Activated CD8-positive, alpha-beta memory T cell treated with anti-CD3 and anti-CD28 coated beads for 4 hours (primary cell): ENCODE results near the gene NEO1.
A peak's percentile ranks its signal among the peaks of the same experiment; 100 is the strongest.

Source experiments
- DNase-seq, 2 donors: peaks; one replicate each; pipeline ENCODE4 v3.0.0-alpha.2; 2020; ENCODE audit warnings: low read depth in 2 of 2

Gene NEO1

DNA sequence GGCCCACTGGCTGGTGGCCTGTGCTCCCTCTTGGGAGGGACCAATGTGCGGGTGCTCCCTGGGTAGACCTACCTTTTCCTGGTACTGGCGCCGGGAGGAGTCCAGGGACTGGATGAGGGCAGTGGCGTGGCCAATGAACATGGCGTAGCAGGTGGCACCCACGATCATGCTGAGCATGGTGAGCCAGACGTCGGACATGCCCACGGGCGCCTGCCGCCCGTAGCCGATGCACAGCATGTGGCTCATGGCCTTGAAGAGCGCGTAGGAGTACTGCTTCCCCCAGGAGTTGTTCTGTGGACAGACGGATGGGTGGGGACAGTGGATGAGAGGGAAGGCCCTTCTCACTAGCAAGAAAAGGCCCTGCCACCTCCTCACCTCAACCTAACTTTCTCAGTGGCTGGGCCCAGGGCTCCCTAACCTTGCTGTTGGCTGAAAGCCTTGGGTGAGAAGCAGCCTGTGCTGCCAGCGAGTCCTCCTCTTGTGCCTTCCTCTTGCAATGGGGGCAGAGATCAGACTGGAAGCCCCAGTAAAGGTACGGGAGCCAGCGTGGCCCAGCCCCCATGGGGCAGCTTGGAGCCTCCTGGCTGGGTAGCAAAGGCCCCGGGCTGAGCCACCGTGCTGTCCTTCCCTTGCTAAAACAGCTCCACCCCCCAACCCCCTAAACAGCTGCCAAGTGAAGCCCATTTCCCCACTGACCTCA, 277.4 kb downstream of the NEO1 start:
- DNase-seq: no peak

DNA sequence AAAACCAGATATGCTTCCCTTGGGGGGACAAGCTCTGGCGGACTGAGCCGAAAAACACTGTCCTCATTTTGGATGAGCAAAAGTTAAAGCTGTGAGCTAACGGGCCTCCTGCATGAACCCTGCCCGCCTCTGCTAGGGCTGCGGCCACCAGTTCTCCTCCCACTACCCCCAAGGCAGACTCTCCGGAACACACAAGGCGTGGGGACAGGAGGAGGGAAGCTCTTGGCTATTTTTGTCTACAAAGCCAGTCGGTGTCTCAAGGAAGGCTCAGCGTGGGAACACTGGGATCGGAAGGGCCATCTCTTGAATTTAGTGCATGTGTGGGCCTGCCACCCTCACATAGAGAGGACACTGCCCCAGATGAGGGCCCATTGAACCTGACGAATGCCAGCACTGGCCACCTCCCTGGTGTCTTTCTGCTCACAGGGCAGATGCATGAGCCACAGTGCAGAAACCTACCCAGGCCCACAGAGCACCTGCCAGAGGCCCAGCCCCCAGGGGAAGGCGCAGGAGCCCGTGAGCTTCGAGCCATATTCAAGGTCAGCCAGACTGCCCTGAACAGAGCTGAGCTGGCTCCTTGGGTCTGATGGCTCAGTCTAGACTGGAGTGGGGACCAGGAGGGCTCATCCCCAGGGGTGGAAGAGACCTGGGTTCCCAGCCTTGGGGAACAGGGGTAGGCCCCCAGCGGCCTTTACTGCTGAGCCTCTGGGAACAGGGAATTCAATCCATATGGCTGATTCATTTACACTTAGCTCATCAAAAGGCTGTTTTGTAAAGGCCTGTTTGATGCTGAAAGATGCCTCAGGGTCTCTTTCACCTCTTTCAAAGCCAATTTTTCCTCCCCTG, 278.2 kb downstream of the NEO1 start:
- no peak for DNase-seq

DNA sequence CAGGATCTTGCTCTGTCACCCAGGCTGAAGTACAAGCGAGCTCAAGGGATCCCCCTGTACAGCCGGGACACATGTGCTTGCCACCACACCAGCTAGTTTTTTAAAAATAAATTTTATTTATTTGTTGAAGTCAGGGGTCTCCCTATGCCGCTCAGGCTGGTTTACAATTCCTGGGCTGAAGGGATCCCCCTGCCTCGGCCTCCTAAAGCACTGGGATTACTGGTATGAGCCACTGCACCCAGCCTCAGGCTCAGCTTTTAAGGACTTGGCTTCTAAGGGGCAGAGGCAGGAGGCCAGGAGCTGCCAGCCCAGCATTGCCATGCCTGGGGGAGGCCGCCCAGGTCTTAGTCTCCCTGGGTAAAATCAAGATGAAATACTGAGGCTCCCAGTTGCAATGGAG, 279.2 kb downstream of the NEO1 start:
- no peak for DNase-seq

DNA sequence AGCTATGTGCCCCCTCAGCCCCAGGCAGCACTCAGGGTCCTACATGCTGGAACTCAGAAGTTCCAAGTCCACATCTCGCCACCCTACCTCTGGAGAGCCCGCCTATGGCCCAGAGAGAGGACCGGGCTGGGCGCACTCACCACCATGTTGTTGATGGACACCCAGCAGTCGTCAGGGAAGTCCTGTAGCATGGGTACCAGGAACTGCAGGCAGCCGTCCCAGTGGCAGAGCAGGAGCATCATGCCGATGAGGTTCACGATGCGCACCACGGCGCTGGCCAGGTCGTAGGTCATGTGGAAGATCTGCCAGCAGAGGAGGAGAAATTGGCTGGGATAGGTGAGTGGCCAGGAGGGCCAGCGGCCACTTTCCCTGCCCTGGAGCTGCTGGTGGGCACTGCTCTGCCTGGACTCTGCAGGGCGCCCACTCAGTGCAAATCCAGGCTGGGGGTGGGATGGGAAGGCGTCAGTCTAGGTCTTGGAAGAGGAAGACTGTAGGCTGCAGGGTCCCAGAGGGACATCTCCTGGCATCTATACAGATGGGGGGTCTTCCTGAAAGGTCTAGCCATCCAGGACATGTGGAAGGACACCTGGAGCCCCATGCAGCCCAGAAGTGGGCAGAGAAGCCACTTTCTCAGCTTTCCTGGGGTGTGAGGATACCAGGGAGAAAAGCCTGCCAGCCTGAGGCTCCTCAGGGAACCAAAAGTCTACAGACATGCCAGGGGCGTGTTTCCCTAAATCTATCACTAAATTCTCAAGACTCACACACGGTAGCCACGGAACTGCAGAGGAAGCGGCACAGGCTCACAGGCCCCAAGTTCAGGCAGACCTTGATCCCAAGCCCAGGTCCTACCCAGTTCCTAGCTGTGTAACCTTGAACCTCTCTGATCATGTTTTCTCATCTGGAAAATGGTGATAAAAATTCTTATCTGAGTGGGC, 280.0 kb downstream of the NEO1 start:
- no peak for DNase-seq

DNA sequence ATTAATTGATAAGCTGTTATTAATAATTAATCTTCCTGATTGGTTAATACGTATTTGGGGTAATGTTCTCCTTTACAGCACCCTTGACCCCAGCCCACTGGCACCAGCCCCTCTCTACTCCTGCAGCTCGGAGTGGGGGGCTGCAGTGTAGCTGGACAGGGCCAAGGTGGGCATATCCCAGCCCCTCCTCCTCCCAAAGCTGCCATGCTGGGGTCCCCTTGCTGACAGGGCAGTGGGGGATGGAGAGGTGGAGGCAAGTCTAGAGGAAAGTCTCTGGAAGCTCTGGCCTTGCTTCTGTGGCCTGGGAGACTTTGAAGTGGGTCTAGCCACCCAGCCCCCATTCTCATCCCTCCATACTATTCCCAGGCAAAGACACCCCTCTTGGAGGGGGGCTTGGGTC, 280.7 kb downstream of the NEO1 start:
- no peak for DNase-seq

DNA sequence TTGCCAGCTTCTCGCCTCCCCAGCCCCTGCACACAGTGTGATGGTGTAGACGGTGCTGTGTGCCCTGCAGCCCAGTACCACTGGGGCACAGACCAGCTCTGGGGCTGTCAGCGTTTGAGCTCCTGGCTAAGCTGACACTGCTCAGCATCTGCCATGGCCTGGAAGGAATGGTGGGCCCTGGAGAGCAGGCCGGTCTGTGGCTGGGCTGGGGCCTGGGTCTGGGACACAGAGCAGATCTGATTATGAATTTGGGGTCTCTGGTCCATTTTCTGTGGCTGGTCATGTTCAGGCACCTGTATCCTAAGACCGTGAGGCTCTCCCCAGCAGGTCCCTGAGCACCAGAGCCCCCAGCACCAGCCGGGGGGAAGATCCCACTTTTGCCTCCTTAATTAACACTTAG, 281.8 kb downstream of the NEO1 start:
- no peak for DNase-seq

DNA sequence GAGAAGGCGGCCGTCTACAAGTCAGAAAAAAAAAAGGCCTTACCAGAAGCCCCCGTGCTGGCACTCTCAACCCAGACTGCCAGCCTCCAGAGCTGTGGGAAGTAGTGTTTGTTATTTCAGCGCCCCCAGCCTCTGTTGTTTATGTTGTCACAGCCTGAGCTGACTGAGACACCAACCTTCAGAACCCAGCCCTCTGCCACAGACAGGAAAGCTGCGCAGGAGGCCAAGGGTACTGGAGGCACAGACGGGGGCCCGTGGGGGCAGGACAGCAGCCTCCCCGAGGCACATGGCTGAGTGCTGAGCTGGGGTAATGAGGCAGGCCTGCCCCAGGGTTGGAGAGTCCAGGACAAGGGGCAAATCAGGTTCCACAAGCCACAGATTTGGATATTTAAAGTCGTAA, 282.8 kb downstream of the NEO1 start:
- DNase-seq: no peak

DNA sequence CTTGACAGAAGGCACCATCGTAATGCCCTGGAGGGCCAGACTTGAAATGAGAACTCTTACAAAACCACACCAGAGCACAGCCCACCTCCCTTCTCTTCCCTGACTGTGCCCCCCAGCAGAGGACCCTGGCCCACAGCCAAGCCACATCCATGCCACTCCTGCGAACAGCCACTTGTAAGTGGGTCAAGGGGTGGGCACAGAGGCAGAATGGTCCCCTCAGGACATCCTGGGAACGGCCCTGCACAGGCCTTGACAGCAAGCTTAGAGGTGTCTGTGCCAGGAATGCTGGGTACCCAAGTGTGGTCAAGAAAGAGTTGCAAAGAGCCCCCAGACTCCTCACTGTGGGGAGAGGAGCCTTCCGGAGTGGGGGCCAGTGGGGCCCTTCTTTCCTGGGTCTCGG, 283.2 kb downstream of the NEO1 start:
- no peak for DNase-seq

DNA sequence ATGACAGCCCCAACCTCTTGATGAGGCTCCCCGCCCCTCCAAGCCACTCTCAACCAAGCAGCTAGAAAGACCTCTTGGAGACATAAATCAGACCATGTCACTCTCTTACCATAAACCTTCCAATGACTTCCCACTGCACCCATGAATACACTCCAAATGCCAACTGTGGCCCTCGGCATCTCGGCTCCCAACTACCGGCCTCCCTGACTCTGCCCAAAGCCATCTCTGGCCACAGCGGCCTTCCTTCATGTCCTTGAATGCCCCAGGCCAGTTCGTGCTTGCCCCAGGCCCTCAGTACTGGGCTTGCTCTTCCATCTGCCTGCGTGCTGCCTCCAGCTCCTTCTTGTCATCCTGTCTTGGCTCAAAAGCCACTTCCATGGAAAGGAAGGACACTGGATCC, 284.5 kb downstream of the NEO1 start:
- DNase-seq: no peak

DNA sequence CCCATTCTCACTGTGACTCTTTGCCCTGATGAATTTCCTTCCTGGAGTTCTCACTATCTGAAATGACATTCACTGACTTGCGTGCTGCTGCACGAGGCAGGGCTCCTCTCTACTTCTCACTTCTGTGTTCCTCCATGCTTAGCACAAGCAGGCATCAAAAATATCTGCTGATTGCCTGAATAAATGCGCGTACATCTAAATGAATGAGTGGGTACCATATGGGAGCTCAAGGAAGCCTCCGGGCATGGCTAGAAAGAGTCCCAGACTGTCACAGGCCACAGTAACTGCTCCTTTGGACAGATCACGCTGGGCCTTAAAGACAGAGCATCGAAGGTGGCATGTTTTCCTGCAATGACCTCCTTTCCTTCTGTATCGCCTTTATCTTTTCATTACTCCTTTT, 284.9 kb downstream of the NEO1 start:
- no peak for DNase-seq

DNA sequence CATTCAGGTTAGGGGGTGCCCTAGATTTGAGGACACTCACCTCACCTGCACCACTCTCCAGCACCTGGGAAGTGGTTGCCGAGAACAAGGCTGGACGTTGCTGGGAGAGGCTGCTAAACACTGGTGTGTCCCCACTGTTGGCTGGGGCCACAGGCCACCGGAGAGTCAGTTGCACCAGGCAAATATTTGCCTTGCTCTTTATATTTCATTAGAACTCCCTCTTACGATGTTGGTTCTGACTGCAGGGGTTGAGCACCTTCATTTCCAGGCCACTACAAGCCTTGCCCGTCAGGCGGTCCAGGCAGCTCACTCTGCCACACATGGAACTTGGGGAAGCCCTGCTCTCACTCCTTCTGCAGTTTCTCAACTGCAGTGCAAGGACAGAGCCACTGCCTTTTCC, 285.8 kb downstream of the NEO1 start:
- DNase-seq: no peak

DNA sequence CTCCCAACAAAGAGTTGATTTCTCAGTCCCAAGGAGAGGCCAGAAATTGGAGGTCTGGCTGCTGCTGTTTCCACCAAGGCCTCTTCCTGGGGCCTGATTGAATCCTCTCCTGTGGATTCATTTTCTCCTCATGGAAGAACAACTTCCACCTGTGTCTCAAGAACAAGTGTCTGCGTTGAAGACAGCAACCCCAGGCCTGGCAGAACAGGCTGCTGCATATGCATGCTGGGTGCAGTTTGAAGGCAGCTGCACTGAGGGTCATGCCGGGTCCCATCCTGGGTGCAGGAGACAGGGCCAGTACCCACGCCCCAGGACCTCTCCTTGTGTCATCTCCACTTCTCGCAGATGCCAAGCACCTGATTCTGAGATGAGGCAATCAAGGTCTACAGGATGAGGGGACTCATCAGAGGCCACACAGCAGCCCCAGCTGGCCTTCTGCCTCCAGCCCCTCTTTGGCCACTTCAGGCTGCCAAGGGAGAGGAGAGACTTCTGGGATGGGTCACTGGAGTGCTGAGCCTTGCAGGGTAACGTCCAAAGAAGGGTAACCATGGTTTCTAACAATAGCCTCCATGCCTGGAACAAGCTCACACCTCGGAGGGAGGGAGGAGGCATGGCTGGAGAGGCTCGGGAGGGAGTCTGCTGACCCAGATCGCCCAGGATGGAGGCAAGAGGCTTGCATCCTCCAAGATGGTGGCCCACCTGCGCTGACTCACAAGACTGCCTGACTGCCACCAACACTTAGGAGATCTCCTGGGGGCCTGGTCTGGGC, 286.5 kb downstream of the NEO1 start:
- DNase-seq: no peak

DNA sequence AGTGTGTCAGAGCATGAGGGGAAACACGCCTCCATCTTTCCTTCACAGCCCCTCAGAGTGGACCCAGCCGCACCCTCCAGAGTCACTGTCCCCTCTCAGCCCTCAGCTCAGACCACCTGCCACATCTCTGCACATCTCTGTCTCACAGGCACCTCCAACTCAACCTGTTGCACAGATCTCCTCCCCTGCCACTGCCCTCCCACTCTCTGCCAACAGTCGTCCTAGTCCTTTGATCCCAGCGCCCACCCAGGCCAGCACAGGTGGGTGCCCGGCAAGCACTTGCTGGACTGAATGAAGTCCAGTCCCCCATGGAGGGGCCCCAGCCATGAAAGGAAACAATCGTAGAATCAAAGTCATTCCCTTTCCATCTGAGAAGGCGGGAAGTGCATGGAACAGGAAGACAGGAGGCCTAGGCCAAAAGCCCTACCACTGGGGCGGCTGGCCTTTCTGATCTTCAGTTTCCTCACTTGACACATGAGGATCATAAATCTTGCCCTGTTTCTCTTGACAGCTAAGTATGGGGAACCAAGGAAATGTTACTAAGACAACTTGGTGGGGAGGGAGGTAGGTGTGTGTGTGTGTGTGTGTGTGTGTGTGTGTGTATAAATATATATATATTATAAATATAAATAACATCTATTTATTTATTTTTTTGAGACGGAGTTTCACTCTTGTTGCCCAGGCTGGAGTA, 288.4 kb downstream of the NEO1 start:
- DNase-seq: no peak

DNA sequence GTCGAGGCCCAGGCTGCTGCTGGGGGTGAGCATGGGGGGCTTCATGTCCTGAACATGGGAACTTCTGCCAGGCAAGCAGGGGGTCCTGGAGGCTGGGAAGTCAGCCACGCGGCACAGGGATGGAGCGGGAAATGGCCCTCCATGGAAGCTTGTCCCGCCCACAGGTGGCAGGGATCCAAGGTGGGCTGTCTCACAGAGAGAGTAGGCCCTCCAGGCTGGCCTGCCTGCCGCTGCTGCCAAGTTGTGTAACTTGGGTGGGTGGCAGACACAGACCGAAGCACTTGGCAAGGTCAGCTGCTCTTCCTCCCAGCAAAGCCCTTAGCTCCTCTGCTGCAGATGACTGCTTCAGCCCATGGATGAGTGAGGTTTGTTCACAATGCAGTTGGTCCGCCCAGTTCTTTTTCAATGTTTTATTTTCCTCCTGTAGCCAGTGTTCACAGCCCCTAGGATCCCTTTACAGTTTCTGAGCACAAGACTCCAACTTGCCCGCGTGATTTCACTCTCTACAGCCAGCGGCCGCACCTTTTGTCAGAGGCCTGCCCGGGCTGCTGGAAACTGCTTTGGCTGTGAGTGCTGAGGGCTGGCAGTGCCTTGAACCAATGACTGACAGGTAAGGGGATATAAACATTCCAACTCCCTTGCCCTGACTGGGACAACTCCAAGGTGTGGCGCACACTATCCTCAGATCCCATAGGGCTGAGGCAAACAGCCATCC, 289.8 kb downstream of the NEO1 start:
- DNase-seq: no peak

DNA sequence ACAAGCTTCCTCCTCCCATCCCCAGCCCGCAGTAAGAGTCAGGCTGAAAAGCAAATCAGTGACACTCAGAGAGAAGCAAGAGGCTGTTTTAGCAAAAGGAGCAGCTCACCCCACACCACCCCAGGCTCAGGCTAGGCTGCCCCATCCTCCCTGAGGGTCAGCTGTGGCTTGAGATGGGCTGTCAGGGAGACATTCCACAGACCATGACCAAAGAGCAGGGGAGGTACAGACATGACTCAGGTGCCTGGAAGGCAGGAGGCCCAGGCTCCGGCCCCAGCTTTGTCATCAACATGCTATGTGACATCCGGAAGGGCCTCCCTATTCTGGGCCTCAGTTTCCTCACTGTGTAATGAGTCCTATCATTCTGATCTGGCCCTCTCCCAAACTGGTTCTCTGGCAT, 291.8 kb downstream of the NEO1 start:
- no peak for DNase-seq

DNA sequence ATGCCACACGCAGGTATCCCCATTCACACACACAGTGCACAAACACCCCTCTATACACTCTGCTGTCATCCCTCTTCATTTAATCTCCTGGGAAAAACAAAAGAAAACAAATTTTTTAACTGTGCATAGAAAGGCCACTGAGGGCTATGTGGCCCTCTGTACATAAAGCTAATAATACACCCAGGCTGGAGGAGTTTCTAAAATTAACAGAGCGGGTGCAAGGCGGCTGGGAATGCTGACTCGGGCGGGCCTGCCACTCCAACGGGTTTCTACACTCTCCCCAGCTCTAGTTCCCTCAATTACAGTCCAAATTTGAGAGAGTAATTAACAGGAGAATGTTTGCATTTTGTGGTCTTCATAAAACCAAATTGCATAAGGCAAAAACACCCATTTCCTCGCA, 293.4 kb downstream of the NEO1 start:
- no peak for DNase-seq

DNA sequence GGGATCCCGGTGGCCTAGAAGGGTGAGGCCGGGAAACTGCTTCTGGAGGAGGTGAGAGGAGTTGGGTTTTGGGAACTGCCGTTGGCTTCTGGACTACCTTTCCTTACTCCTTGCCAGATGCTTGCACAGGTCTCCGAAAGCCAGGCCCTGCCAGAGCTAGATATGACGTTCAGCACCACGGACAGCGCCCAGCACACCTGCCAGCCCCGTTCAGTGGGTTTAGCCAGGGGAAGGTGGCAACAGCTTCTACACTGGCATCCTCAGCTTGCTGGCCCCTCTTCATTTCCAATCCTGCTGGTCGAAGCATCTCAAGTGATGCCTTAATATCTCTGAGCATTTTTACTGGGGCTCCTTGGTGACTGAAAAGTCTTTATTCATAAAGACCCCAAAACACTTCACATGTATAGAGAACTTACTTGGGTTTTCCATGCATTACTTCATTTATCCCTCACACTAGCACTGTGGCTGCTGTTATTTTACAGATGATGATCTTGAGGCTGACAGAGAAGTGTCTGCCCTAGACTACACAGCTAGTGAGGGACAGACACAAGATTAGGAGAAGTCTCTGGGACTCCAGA, 294.6 kb downstream of the NEO1 start:
- peak; percentile 2 to 14 for DNase-seq

DNA sequence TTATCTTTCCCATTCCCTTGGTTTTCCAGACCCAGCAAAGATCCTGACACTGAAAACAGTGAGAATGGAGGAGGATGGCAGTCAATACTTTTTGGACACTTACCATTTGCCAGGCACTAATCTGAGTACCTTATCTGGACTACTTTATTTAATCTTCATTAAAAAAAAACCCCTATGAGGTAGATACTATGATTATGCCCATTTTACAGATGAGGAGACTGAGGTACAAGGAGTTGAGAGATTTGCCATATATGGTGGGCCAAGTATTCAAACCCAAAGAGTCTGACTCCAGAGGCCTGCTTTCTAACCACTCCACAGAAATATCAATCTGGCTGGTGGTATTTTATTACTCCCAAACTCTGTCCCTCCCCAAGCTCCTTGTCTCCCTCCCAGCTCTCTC, 296.9 kb downstream of the NEO1 start:
- no peak for DNase-seq

DNA sequence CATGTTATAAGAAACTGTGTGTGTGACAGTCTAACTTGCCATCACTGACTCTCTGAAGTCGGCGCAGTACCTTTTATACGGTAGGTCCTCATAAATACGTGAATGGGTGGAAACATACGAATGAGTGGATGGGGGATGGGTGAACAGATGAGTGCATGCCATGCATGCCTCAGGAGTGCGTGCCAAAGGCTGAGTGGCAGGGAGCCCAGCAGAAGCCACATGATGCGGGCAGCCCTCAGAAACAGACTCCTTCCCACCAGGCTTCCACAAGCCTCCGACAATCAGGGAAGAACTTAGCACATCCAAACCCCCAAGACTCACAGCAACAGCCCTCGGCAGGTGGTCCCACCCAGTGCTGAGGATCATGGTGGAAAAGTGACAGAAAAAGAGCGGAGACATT, 299.8 kb downstream of the NEO1 start:
- DNase-seq: no peak

DNA sequence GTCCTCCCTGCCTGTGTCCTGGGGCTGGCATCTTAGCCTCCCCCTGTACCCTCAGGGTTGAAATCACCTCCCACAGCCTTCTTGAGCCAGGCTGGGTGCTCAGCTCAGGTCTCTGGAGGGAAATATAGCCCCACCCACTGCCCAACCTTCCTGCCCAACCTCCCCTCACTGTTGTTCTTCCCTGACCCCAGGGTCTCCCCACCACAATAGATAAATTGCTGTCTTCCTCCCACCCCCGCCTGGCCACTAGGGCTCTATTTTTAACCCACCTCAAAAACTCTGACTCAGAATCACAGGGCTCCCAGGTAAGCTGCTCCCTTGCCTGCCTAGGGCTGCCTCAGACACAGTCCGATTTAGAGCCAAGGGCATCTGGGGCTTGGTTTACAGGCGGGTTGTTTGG, 301.5 kb downstream of the NEO1 start:
- no peak for DNase-seq
